Cardiac muscle cell (in vitro differentiated cells and primary cell): Measurements from ENCODE around the gene CDH4. TPM values are rescaled to one million over a fixed set of nuclear protein-coding genes. Genes with fewer than 3 reads are reported as not detected.

Source experiments
- DNase-seq, 2 donors: peaks; one replicate each; pipeline versions ENCODE4 v3.0.0 to v3.0.0-alpha.2; 2010 to 2017; ENCODE audit warnings: low read depth in 1 of 2, low spot score in 1 of 2
- H3K27ac ChIP-seq: fragments of 200-600 bp; sonication (generic); 2 replicates; pipeline ENCODE4 v1.5.1; 2016
- H3K27me3 ChIP-seq: fragments of 200-600 bp; sonication (generic); 2 replicates; pipeline ENCODE4 v1.6.0; 2016; ENCODE audit warnings: control low read depth
- H3K36me3 ChIP-seq: fragments of 200-600 bp; sonication (generic); 2 replicates; pipeline ENCODE4 v1.5.1; 2016; ENCODE audit warnings: control low read depth
- H3K4me1 ChIP-seq: fragments of 200-600 bp; sonication (generic); 2 replicates; pipeline ENCODE4 v1.8.1; 2017; ENCODE audit warnings: low read depth, mild to moderate bottlenecking, mixed run types
- H3K4me3 ChIP-seq: fragments of 200-600 bp; sonication (generic); 2 replicates; pipeline ENCODE4 v1.5.1; 2016; ENCODE audit warnings: mild to moderate bottlenecking
- H3K9me3 ChIP-seq: fragments of 200-600 bp; sonication (generic); 2 replicates; pipeline ENCODE4 v1.5.1; 2017; ENCODE audit warnings: low read depth, mild to moderate bottlenecking, control low read depth
- polyA plus RNA-seq: library from polyadenylated mRNA; unstranded; fragments of >200 nt; fragmentation: Nextera tagmentation; extraction: Ambion mirVana; gene quantifications from 2 replicates; pipeline ENCODE4 v1.2.1, GENCODE V29; 2016
- total RNA-seq: library from RNA; depleted of rRNA; stranded (reverse); fragments of >200 nt; gene quantifications from 2 replicates; pipeline ENCODE4 v1.2.3, GENCODE V29; 2016
- TF ChIP-seq, protein P1 (sequence below): IDR thresholded peaks from 2 replicates; pipeline ENCODE4 v1.5.1; 2012; ENCODE audit warnings: low read depth, mild to moderate bottlenecking, low read length

The CDH4 gene
- total and polyA plus RNA-seq, 2 experiments from 2014 or later, result 0.43 to 0.80 TPM

- Histone ChIP-seq H3K9me3 (no peaks in the 10 kb centered on the region), H3K36me3 (no peaks in the 10 kb centered on the region), H3K4me1 (peaks cover 23% of the 10 kb centered on the region), H3K27ac (no peak overlapping the region), H3K4me3 (no peak overlapping the region), H3K27me3 (no peaks in the 10 kb centered on the region)
- DNase-seq, result no peak
- TF ChIP-seq, protein P1, sequence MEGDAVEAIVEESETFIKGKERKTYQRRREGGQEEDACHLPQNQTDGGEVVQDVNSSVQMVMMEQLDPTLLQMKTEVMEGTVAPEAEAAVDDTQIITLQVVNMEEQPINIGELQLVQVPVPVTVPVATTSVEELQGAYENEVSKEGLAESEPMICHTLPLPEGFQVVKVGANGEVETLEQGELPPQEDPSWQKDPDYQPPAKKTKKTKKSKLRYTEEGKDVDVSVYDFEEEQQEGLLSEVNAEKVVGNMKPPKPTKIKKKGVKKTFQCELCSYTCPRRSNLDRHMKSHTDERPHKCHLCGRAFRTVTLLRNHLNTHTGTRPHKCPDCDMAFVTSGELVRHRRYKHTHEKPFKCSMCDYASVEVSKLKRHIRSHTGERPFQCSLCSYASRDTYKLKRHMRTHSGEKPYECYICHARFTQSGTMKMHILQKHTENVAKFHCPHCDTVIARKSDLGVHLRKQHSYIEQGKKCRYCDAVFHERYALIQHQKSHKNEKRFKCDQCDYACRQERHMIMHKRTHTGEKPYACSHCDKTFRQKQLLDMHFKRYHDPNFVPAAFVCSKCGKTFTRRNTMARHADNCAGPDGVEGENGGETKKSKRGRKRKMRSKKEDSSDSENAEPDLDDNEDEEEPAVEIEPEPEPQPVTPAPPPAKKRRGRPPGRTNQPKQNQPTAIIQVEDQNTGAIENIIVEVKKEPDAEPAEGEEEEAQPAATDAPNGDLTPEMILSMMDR, result no peak
These were observed 255.7 kb downstream of the CDH4 start for GRCh38 chr20:61507778-61508177.

DNA sequence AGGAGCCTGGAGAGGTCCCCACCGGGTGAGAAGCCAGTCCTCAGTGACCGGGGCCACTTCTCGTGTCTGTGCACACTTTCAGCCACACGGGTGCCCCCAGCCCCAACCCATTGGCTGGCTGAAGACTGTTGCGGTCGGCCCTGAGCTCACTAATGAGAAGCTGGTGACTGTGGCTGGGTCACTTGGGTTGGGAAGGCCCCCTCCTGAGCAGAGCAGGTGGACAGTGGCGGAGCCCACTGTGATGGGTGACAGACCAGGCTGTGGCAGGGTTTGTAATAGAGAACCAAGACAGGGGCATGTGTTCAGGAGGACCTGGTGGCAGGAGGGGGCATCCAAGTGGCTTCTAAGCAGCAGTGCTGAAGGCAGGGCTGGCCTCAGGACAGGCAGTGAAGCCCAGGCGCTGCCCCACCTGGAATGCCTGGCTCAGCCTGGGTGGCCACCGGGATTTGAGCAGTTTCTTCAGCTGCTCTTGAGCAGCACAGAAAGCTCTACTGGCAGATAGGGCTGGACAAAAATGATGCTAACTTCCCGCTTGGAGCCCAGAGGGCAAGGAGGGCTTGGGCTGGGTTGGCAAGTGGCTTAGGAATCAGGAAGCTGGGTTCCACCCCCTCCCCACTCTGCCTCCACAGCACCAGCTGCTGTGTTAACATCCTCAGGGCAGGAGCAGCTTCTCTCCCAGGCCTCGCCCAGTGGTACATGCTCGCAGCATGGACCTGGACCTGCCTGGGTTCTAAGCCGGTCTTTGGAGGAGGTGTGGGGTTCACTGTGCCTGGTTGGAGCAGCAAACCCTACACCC, 256.4 kb downstream of the CDH4 start:
- no peaks in the 10 kb centered on the region for H3K36me3 ChIP-seq

GRCh38 chr20:61510778-61511330, 258.8 kb downstream of the CDH4 start:
- Histone ChIP-seq H3K4me3 (no peak overlapping the region), H3K4me1 (peaks cover 41% of the 10 kb centered on the region), H3K27ac (no peak overlapping the region), H3K9me3 (no peaks in the 10 kb centered on the region), H3K36me3 (no peaks in the 10 kb centered on the region), H3K27me3 (no peaks in the 10 kb centered on the region)
- DNase-seq, result no peak
- TF ChIP-seq, protein P1, result no peak

More for the DNA sequence above, 256.4 kb downstream of the CDH4 start:
- no peak overlapping the region for H3K27ac ChIP-seq
- no peak for DNase-seq
- H3K9me3 ChIP-seq, result no peaks in the 10 kb centered on the region
- H3K27me3 ChIP-seq, result no peaks in the 10 kb centered on the region
- H3K4me3 ChIP-seq, result no peak overlapping the region
- TF ChIP-seq, protein P1, result no peak
- H3K4me1 ChIP-seq, result peaks cover 23% of the 10 kb centered on the region

GRCh38 chr20:61512475-61512874, 260.4 kb downstream of the CDH4 start:
- no peaks in the 10 kb centered on the region for H3K9me3 ChIP-seq
- H3K27ac ChIP-seq, result no peak overlapping the region
- peaks cover 45% of the 10 kb centered on the region for H3K4me1 ChIP-seq
- TF ChIP-seq, protein P1, result no peak
- H3K4me3 ChIP-seq, result no peak overlapping the region
- DNase-seq, result no peak
- no peaks in the 10 kb centered on the region for H3K27me3 ChIP-seq
- no peaks in the 10 kb centered on the region for H3K36me3 ChIP-seq

GRCh38 chr20:61513124-61514017, 261.3 kb downstream of the CDH4 start:
- TF ChIP-seq, protein P1, result no peak
- no peak for DNase-seq

More at GRCh38 chr20:61513124-61514017, 261.3 kb downstream of the CDH4 start:
- Histone ChIP-seq H3K27me3 (no peaks in the 10 kb centered on the region), H3K36me3 (no peaks in the 10 kb centered on the region), H3K4me3 (no peak overlapping the region), H3K9me3 (no peaks in the 10 kb centered on the region), H3K27ac (no peak overlapping the region), H3K4me1 (peaks cover 48% of the 10 kb centered on the region)
